ENCODE data around the gene DHRS11.

Gene DHRS11

DNA sequence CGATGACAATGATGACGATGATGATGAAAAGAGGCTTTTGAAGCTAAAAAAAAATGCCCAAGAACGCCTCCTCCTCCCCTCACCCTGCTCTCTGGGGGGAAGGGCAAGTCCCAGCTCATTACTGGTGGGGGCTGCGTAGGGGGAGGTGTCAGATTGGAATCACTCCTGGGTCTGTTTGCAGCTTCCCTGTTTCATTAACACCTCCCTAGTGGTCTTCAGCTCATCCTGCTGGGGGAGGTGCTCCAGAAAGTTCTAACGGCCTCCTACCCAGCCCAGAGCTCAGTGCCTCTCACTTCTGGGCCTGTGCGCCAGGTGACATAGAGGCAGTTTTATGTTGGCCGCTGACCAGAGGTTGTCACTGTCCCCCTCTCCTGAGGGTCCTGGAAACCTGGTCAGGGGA, 22.4 kb downstream of the DHRS11 start:
- TF ChIP-seq, protein P1, sequence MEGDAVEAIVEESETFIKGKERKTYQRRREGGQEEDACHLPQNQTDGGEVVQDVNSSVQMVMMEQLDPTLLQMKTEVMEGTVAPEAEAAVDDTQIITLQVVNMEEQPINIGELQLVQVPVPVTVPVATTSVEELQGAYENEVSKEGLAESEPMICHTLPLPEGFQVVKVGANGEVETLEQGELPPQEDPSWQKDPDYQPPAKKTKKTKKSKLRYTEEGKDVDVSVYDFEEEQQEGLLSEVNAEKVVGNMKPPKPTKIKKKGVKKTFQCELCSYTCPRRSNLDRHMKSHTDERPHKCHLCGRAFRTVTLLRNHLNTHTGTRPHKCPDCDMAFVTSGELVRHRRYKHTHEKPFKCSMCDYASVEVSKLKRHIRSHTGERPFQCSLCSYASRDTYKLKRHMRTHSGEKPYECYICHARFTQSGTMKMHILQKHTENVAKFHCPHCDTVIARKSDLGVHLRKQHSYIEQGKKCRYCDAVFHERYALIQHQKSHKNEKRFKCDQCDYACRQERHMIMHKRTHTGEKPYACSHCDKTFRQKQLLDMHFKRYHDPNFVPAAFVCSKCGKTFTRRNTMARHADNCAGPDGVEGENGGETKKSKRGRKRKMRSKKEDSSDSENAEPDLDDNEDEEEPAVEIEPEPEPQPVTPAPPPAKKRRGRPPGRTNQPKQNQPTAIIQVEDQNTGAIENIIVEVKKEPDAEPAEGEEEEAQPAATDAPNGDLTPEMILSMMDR (IDR thresholded peaks at IDR 0.05; ENCODE audit: control insufficient read depth, extremely low read depth, insufficient read depth): no peak
- H3K4me3 ChIP-seq (ENCODE audit: low read depth, low read length): no peak overlapping the region
- no peak for DNase-seq (ENCODE audit: low read depth)

- TF ChIP-seq, protein P1 (IDR thresholded peaks at IDR 0.05; ENCODE audit: control insufficient read depth, extremely low read depth, insufficient read depth): no peak
- no peak overlapping the region for H3K4me3 ChIP-seq (ENCODE audit: low read depth, low read length)
- no peak for DNase-seq (ENCODE audit: low read depth)
Observed at GRCh38 chr17:36614933-36615332, 23.3 kb downstream of the DHRS11 start.

DNA sequence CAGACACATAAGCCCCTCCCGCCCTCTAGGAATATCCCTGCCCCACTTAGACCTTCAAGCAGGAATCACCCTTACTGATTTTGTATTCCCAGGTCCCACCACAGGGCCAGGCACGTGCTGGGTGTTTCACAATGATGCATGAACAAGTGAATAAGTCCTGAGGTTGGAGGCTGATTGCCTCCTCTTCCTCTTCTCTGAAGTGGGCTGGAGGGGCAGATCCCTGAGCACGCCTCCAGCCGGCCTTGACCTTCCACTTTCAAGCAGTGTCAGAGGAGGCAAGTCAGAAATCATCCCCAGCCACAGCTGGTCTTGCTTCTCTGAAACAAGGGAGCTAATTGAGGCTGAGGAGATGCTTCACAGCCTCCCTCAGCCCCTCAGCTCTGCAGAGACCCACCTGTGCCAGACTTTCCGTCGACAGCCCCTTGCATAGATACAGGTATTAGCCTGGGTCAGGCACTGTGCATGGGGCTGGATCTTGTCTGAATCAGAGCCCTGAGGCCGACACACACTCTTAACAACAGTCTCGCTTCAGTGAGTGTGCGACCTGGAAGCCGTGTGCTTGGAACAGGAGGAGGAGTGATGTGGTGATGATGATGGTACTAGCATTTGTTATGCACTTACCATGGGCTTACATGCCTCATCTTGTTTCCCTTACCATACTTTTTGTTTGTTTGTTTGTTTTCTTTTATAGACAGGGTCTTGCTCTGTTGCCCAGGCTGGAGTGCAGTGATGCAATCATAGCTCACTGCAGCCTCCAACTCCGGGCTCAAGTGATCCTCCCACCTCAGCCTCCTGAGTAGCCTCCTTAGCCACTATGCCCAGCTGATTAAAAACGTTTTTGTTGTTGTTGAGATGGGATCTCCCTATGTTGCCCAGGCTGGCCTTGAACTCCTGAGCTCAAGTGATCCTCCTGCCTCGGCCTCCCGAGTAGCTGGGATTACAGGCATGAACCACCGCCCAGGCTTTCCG, 24.7 kb downstream of the DHRS11 start:
- no peak for DNase-seq (ENCODE audit: low read depth)
- TF ChIP-seq, protein P1 (IDR thresholded peaks at IDR 0.05; ENCODE audit: control insufficient read depth, extremely low read depth, insufficient read depth): no peak
- no peak overlapping the region for H3K4me3 ChIP-seq (ENCODE audit: low read depth, low read length)

GRCh38 chr17:36617773-36618172, 26.1 kb downstream of the DHRS11 start:
- TF ChIP-seq, protein P1 (IDR thresholded peaks at IDR 0.05; ENCODE audit: control insufficient read depth, extremely low read depth, insufficient read depth): no peak
- DNase-seq (ENCODE audit: low read depth): no peak

GRCh38 chr17:36623281-36623680, 31.6 kb downstream of the DHRS11 start:
- DNase-seq (ENCODE audit: low read depth): no peak
- no peak overlapping the region for H3K4me3 ChIP-seq (ENCODE audit: low read depth, low read length)
- TF ChIP-seq, protein P1 (IDR thresholded peaks at IDR 0.05; ENCODE audit: control insufficient read depth, extremely low read depth, insufficient read depth): no peak

More at GRCh38 chr17:36617773-36618172, 26.1 kb downstream of the DHRS11 start:
- H3K4me3 ChIP-seq (ENCODE audit: low read depth, low read length): no peak overlapping the region

DNA sequence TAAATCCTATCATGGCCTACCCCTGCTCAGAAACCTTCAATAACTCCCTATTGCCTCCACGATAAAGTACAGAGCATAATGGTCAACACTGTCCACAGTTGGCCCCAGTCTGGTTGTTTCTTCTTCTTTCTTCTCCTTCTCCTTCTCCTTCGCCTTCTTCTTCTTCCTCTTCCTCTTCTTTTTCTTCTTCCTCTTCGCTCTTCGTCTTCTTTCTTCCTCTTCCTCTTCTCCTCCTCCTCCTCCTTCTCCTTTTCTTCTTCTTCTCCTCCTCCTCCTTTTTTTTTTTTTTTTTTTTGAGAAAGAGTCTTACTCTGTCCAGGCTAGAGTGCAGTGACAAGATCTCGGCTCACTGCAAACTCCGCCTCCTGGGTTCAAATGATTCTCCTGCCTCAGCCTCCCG, 33.5 kb downstream of the DHRS11 start:
- H3K4me3 ChIP-seq (ENCODE audit: low read depth, low read length): no peak overlapping the region
- TF ChIP-seq, protein P1 (IDR thresholded peaks at IDR 0.05; ENCODE audit: control insufficient read depth, extremely low read depth, insufficient read depth): no peak

More for the DNA sequence above, 33.5 kb downstream of the DHRS11 start:
- DNase-seq (ENCODE audit: low read depth): no peak

Data from LNCaP clone FGC (cell line).